HCT116 (cell line): ENCODE measurements around the gene SNTB2. TPM values are rescaled to one million over a fixed set of nuclear protein-coding genes. Genes with fewer than 3 reads are reported as not detected.

Source experiments
- ATAC-seq: fragments of 200-7000 bp; cut with Tn5 transposase; 2 replicates; pipeline ENCODE4 v1.9.1; 2020; ENCODE audit warnings: mild to moderate bottlenecking, moderate library complexity
- BruUV-seq: library from RNA; stranded (reverse); fragments of 400-500 nt; replicated peaks from 2 replicates; lab custom pipeline; 2021; lab: Mats Ljungman, UMichigan
- CTCF ChIA-PET: fragments of 300-600 bp; sonication (Branson Sonifier 250); formaldehyde crosslinking; loops from one replicate; lab custom pipeline; 2021; ENCODE audit warnings: antibody characterized with exemption; lab: Charles Lee
- POLR2A ChIA-PET: fragments of 300-600, 350-600 bp; sonication (Branson Sonifier 250); formaldehyde crosslinking; loops from one replicate; lab custom pipeline; 2021; ENCODE audit warnings: antibody characterized with exemption; lab: Charles Lee
- RAD21 ChIA-PET, 2 experiments: fragments of 300-600 bp; sonication (Branson Sonifier 250); formaldehyde crosslinking; loops; one replicate each; lab custom pipeline; 2023; ENCODE audit warnings: low total read pairs in 2 of 2; ENCODE audit not compliant: uncharacterized antibody in 2 of 2, unreplicated experiment in 2 of 2, low non-redundant PET in 1 of 2; lab: Charles Lee
- DNase-seq: peaks from one replicate; pipeline ENCODE4 v3.0.0-alpha.2; 2010; ENCODE audit warnings: low read depth, low spot score
- H2AFZ ChIP-seq: fragments of 200-600 bp; shearing (Covaris generic), sonication (generic); 2 replicates; pipeline ENCODE4 v1.6.1; 2017; ENCODE audit warnings: low read depth, mixed run types, mixed read lengths, antibody characterized with exemption, low read length; ENCODE audit not compliant: poor library complexity, severe bottlenecking
- H3K27ac ChIP-seq: 2 replicates; pipeline ENCODE4 v1.5.1; 2012; ENCODE audit warnings: low read depth, low read length
- H3K27me3 ChIP-seq: fragments of 200-600 bp; sonication (generic); 2 replicates; pipeline ENCODE4 v1.6.1; 2016; ENCODE audit warnings: mixed run types, low read length, mixed read lengths; ENCODE audit not compliant: insufficient read depth
- H3K36me3 ChIP-seq, 2 experiments: fragments of 200-500 bp in 1 of 2; fragments of 200-600 bp in 1 of 2; sonication (Bioruptor generic) in 1 of 2; sonication (generic) in 1 of 2; 2 replicates each; pipeline versions ENCODE4 v1.5.1 to v1.6.1; 2014 to 2016; ENCODE audit warnings: low read length in 2 of 2, inconsistent platforms in 1 of 2, mixed read lengths in 1 of 2, mixed run types in 1 of 2; ENCODE audit not compliant: insufficient read depth in 2 of 2, control insufficient read depth in 1 of 2
- H3K4me1 ChIP-seq, 2 experiments: fragments of 200-600 bp in 1 of 2; sonication (generic) in 1 of 2; 2 replicates each; pipeline versions ENCODE4 v1.5.1 to v1.6.1; 2012 to 2017; ENCODE audit warnings: low read length in 2 of 2, inconsistent platforms in 1 of 2, mild to moderate bottlenecking in 1 of 2, mixed read lengths in 1 of 2, mixed run types in 1 of 2, moderate library complexity in 1 of 2; ENCODE audit not compliant: insufficient read depth in 2 of 2, control insufficient read depth in 1 of 2
- H3K4me2 ChIP-seq: fragments of 200-600 bp; sonication (generic); 2 replicates; pipeline ENCODE4 v1.6.1; 2017; ENCODE audit warnings: mixed run types, low read length, mixed read lengths
- H3K4me3 ChIP-seq, 2 experiments: fragments of 200-600 bp in 1 of 2; sonication (generic) in 1 of 2; replicated peaks in 1 of 2; 2 replicates each; pipeline ENCODE4 v1.5.1; 2011 to 2016; ENCODE audit warnings: low read length in 2 of 2, control low read depth in 1 of 2, low read depth in 1 of 2, mild to moderate bottlenecking in 1 of 2, mixed read lengths in 1 of 2, mixed run types in 1 of 2
- H3K79me2 ChIP-seq: fragments of 200-600 bp; sonication (generic); 2 replicates; pipeline ENCODE4 v1.6.1; 2017; ENCODE audit warnings: mild to moderate bottlenecking, mixed run types, low read length, moderate library complexity, mixed read lengths; ENCODE audit not compliant: insufficient read depth
- H3K9ac ChIP-seq: fragments of 200-600 bp; sonication (generic); 2 replicates; pipeline ENCODE4 v1.6.1; 2016; ENCODE audit warnings: low read length, mixed read lengths
- H3K9me2 ChIP-seq: fragments of 200-600 bp; sonication (generic), shearing (Covaris generic); 2 replicates; pipeline ENCODE4 v1.6.1; 2017; ENCODE audit warnings: mixed run types, mild to moderate bottlenecking, moderate library complexity; ENCODE audit not compliant: insufficient read depth
- H3K9me3 ChIP-seq, 2 experiments: fragments of 200-500 bp in 1 of 2; fragments of 200-600 bp in 1 of 2; sonication (Bioruptor generic) in 1 of 2; sonication (generic) in 1 of 2; 2 replicates each; pipeline ENCODE4 v1.6.1; 2014 to 2017; ENCODE audit warnings: low read length in 2 of 2, mixed read lengths in 2 of 2, inconsistent platforms in 1 of 2, low read depth in 1 of 2, mild to moderate bottlenecking in 1 of 2, mixed run types in 1 of 2, moderate library complexity in 1 of 2; ENCODE audit not compliant: control insufficient read depth in 1 of 2, insufficient read depth in 1 of 2
- H4K20me1 ChIP-seq: fragments of 200-600 bp; sonication (generic), shearing (Covaris generic); 2 replicates; pipeline ENCODE4 v1.6.1; 2017; ENCODE audit warnings: mixed run types, mild to moderate bottlenecking, moderate library complexity; ENCODE audit not compliant: insufficient read depth
- CEBPB ChIP-seq: IDR thresholded peaks from 2 replicates; pipeline ENCODE4 v1.6.1; 2012; ENCODE audit warnings: low read depth
- EGR1 ChIP-seq: IDR thresholded peaks from 2 replicates; pipeline ENCODE4 v1.6.1; 2012; ENCODE audit warnings: low read depth
- ELF1 ChIP-seq: IDR thresholded peaks from 2 replicates; pipeline ENCODE4 v1.6.1; 2012; ENCODE audit warnings: low read depth, borderline replicate concordance
- JUND ChIP-seq: IDR thresholded peaks from 2 replicates; pipeline ENCODE4 v1.6.1; 2012
- RAD21 ChIP-seq: IDR thresholded peaks from 2 replicates; pipeline ENCODE4 v1.6.1; 2012; ENCODE audit warnings: low read depth, mild to moderate bottlenecking
- SIN3A ChIP-seq: IDR thresholded peaks from 2 replicates; pipeline ENCODE4 v1.6.1; 2012; ENCODE audit warnings: low read depth
- SP1 ChIP-seq: IDR thresholded peaks from 2 replicates; pipeline ENCODE4 v1.6.1; 2012; ENCODE audit warnings: low read depth
- ZFX ChIP-seq: fragments of 450-650 bp; IDR thresholded peaks from 2 replicates; pipeline ENCODE4 v1.6.1; 2017
- intact Hi-C: fragments of 100-400 bp; cut with micrococcal nuclease; formaldehyde crosslinking; loops from 2 replicates; pipeline ENCODE4 v1.10.0; 2022
- total RNA-seq: library from RNA; stranded (reverse); gene quantifications from one replicate; pipeline ENCODE4 v1.2.1, GENCODE V29; 2021; ENCODE audit not compliant: unreplicated experiment
- TF ChIP-seq, protein P1 (sequence below): IDR thresholded peaks from 2 replicates; pipeline ENCODE4 v1.6.1; 2012
- TF ChIP-seq, protein P2 (sequence below): IDR thresholded peaks from 2 replicates; pipeline ENCODE4 v1.6.1; 2012

The SNTB2 gene
- total RNA-seq, 1 experiment from 2014 or later = 38.1 TPM

DNA sequence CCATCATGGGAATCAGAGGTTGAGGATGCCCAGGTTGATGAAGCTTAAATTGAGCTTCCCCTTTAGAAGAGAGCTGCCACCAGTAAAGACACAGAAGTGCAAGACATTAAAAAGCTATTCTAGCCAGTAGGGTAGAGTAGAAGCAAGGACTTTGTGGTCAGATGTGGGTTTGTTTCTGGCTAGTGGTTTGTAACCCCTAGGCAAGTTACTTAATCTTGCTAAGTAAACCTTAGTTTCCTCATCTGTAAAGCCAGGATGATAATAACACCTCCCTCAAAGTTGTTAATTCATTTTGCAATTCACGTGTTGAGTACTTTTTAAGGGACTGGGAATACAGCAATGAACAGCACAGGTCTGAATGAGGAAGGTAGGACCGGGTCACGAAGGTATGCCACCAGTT is 3.6 kb downstream of the SNTB2 start:
- DNase-seq (no peak), ATAC-seq (no peak)
- Histone ChIP-seq H4K20me1 (no peaks in the 10 kb centered on the region), H3K4me1 (peaks cover 8 to 29% of the 10 kb centered on the region in 2 experiments), H3K9me2 (no peaks in the 10 kb centered on the region), H3K4me2 (no peak overlapping the region), H3K36me3 (no peaks in the 10 kb centered on the region), H3K9ac (no peak overlapping the region), H3K27me3 (no peaks in the 10 kb centered on the region)
- intact Hi-C loops = loop anchor here (10.0 kb wide), 1 partner anchor 84 kb away; no protein-coding TSS in a partner anchor
- TF ChIP-seq ZFX (no peak), EGR1 (no peak)
- TF ChIP-seq, all 23 proteins: peak for 0
- POLR2A ChIA-PET = no interaction called here
- RAD21 ChIA-PET = no interaction called here
- H3K79me2 ChIP-seq = peaks cover 71% of the 10 kb centered on the region
- no peak overlapping the region for H3K27ac ChIP-seq
- BruUV-seq = no TSS peak
- no peaks in the 10 kb centered on the region for H3K9me3 ChIP-seq
- no peak overlapping the region for H3K4me3 ChIP-seq
- CTCF ChIA-PET = no interaction called here
- no peak overlapping the region for H2AFZ ChIP-seq

DNA sequence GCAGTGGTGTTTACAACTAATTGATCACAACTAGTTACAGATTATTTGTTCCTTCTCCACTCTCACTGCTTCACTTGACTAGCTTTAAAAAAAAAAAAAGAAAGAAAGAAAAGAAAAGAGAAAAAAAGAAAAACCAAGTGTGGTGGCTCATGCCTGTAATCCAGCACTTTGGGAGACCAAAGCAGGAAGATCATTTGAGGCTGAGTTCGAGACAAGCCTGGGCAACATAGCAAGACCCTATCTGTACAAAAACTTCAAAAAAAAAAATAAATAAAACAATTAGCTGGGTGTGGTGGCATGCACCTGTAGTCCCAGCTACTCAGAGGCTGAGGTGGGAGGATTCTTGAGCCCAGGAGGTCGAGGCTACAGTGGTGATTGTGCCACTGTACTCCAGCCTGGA is 4.2 kb downstream of the SNTB2 start:
- H3K4me2 ChIP-seq = no peak overlapping the region
- peaks cover 8 to 27% of the 10 kb centered on the region in 2 experiments for H3K4me1 ChIP-seq
- ChIA-PET RAD21 (no interaction called here), CTCF (no interaction called here), POLR2A (no interaction called here)
- peaks cover 76% of the 10 kb centered on the region for H3K79me2 ChIP-seq
- H3K27ac ChIP-seq = no peak overlapping the region
- TF ChIP-seq SP1 = no peak
- no peak for TF ChIP-seq ELF1
- no peak for TF ChIP-seq JUND
- TF ChIP-seq, protein P1, sequence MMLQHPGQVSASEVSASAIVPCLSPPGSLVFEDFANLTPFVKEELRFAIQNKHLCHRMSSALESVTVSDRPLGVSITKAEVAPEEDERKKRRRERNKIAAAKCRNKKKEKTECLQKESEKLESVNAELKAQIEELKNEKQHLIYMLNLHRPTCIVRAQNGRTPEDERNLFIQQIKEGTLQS = no peak
- TF ChIP-seq CEBPB = no peak
- no peak for TF ChIP-seq RAD21
- no peak for TF ChIP-seq ZFX
- TF ChIP-seq, protein P2, sequence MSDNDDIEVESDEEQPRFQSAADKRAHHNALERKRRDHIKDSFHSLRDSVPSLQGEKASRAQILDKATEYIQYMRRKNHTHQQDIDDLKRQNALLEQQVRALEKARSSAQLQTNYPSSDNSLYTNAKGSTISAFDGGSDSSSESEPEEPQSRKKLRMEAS = no peak
- TF ChIP-seq SIN3A = no peak
- no peaks in the 10 kb centered on the region for H4K20me1 ChIP-seq
- H2AFZ ChIP-seq = no peak overlapping the region
- DNase-seq (no peak), ATAC-seq (no peak)
- H3K27me3 ChIP-seq = no peaks in the 10 kb centered on the region
- H3K9ac ChIP-seq = no peak overlapping the region
- no peaks in the 10 kb centered on the region for H3K9me2 ChIP-seq
- H3K4me3 ChIP-seq = no peak overlapping the region
- no peaks in the 10 kb centered on the region for H3K9me3 ChIP-seq
- no peaks in the 10 kb centered on the region for H3K36me3 ChIP-seq
- no TSS peak for BruUV-seq
- intact Hi-C loops = loop anchor here (10.0 kb wide), 1 partner anchor 84 kb away; no protein-coding TSS in a partner anchor
